ENCODE results near the gene RBAK.
"Not testable (repeated sequence)": the region's sequence is repeated elsewhere in the genome, so short reads cannot be mapped to it uniquely, and the experiment has no call there.

Gene RBAK

DNA sequence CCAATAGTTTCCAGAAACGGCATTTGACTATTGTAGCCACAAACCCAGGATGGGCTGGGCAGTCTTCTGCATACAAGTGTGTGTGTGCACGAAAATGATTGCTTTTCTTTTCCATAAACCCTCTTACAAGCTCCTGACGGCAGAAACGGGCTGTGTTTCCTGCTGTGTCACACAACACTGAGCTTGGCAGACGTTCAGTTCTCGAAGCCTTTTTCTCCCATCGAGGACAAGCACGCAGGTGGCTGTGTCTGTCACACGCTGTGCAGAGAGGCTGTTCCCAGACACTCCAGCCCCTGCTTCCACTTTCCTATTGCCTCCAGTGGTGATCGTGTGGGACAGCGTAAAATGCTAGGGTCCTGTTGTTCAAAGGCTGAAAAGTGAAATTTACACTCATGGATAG, 32.1 kb downstream of the RBAK start:
- Histone ChIP-seq H3K4me3 (ENCODE audit: low read depth in 1 of 2, low read length in 2 of 2) (no peak overlapping the region), H3K27me3 (ENCODE audit: control insufficient read depth in 1 of 2, insufficient read depth in 2 of 2, low read length in 2 of 2) (no peaks in the 10 kb centered on the region), H3K36me3 (ENCODE audit: control insufficient read depth in 1 of 2, insufficient read depth in 2 of 2, low read length in 2 of 2) (no peaks in the 10 kb centered on the region), H3K27ac (ENCODE audit: low read depth, low read length) (no peak overlapping the region), H3K9me3 (ENCODE audit: control insufficient read depth in 1 of 2, low read length in 2 of 2) (no peaks in the 10 kb centered on the region), H3K9ac (ENCODE audit: low read depth in 1 of 2, low read length in 2 of 2) (no peak overlapping the region), H3K4me1 (ENCODE audit: control insufficient read depth in 1 of 2, insufficient read depth in 2 of 2, low read length in 2 of 2) (no peaks in the 10 kb centered on the region)

- Histone ChIP-seq H3K4me1 (ENCODE audit: control insufficient read depth in 1 of 2, insufficient read depth in 2 of 2, low read length in 2 of 2) (no peaks in the 10 kb centered on the region), H3K27ac (ENCODE audit: low read depth, low read length) (no peak overlapping the region), H3K9ac (ENCODE audit: low read depth in 1 of 2, low read length in 2 of 2) (no peak overlapping the region), H3K36me3 (ENCODE audit: control insufficient read depth in 1 of 2, insufficient read depth in 2 of 2, low read length in 2 of 2) (no peaks in the 10 kb centered on the region), H3K9me3 (ENCODE audit: control insufficient read depth in 1 of 2, low read length in 2 of 2) (no peaks in the 10 kb centered on the region), H3K27me3 (ENCODE audit: control insufficient read depth in 1 of 2, insufficient read depth in 2 of 2, low read length in 2 of 2) (no peaks in the 10 kb centered on the region), H3K4me3 (ENCODE audit: low read depth in 1 of 2, low read length in 2 of 2) (no peak overlapping the region)
These were observed 37.1 kb downstream of the RBAK start for GRCh38 chr7:5082806-5083205.

- Histone ChIP-seq H3K27ac (ENCODE audit: low read depth, low read length) (no peak overlapping the region), H3K4me3 (ENCODE audit: low read depth in 1 of 2, low read length in 2 of 2) (no peak overlapping the region), H3K9ac (ENCODE audit: low read depth in 1 of 2, low read length in 2 of 2) (no peak overlapping the region), H3K4me1 (ENCODE audit: control insufficient read depth in 1 of 2, insufficient read depth in 2 of 2, low read length in 2 of 2) (no peaks in the 10 kb centered on the region), H3K36me3 (ENCODE audit: control insufficient read depth in 1 of 2, insufficient read depth in 2 of 2, low read length in 2 of 2) (no peaks in the 10 kb centered on the region), H3K9me3 (ENCODE audit: control insufficient read depth in 1 of 2, low read length in 2 of 2) (no peaks in the 10 kb centered on the region), H3K27me3 (ENCODE audit: control insufficient read depth in 1 of 2, insufficient read depth in 2 of 2, low read length in 2 of 2) (no peaks in the 10 kb centered on the region)
These were observed 37.7 kb downstream of the RBAK start for GRCh38 chr7:5083311-5083711.

- no peaks in the 10 kb centered on the region for H3K4me1 ChIP-seq (ENCODE audit: control insufficient read depth in 1 of 2, insufficient read depth in 2 of 2, low read length in 2 of 2)
- H3K36me3 ChIP-seq (ENCODE audit: control insufficient read depth in 1 of 2, insufficient read depth in 2 of 2, low read length in 2 of 2), result no peaks in the 10 kb centered on the region
- no peaks in the 10 kb centered on the region for H3K27me3 ChIP-seq (ENCODE audit: control insufficient read depth in 1 of 2, insufficient read depth in 2 of 2, low read length in 2 of 2)
- H3K9me3 ChIP-seq (ENCODE audit: control insufficient read depth in 1 of 2, low read length in 2 of 2), result no peaks in the 10 kb centered on the region
- no peak overlapping the region for H3K4me3 ChIP-seq (ENCODE audit: low read depth in 1 of 2, low read length in 2 of 2)
- no peak overlapping the region for H3K27ac ChIP-seq (ENCODE audit: low read depth, low read length)
- H3K9ac ChIP-seq (ENCODE audit: low read depth in 1 of 2, low read length in 2 of 2), result no peak overlapping the region
These were observed 40.6 kb downstream of the RBAK start for GRCh38 chr7:5086256-5086655.

- H3K36me3 ChIP-seq (ENCODE audit: control insufficient read depth in 1 of 2, insufficient read depth in 2 of 2, low read length in 2 of 2); H3K9ac ChIP-seq (ENCODE audit: low read depth in 1 of 2, low read length in 2 of 2); H3K4me1 ChIP-seq (ENCODE audit: control insufficient read depth in 1 of 2, insufficient read depth in 2 of 2, low read length in 2 of 2); H3K27me3 ChIP-seq (ENCODE audit: control insufficient read depth in 1 of 2, insufficient read depth in 2 of 2, low read length in 2 of 2); H3K4me3 ChIP-seq (ENCODE audit: low read depth in 1 of 2, low read length in 2 of 2); H3K27ac ChIP-seq (ENCODE audit: low read depth, low read length); H3K9me3 ChIP-seq (ENCODE audit: control insufficient read depth in 1 of 2, low read length in 2 of 2): not testable (repeated sequence)
These were observed 42.7 kb downstream of the RBAK start for GRCh38 chr7:5088228-5088833.

- no peak overlapping the region for H3K27ac ChIP-seq (ENCODE audit: low read depth, low read length)
- H3K4me1 ChIP-seq (ENCODE audit: control insufficient read depth in 1 of 2, insufficient read depth in 2 of 2, low read length in 2 of 2), result no peaks in the 10 kb centered on the region
- H3K27me3 ChIP-seq (ENCODE audit: control insufficient read depth in 1 of 2, insufficient read depth in 2 of 2, low read length in 2 of 2), result no peaks in the 10 kb centered on the region
- H3K4me3 ChIP-seq (ENCODE audit: low read depth in 1 of 2, low read length in 2 of 2), result no peak overlapping the region
- H3K9me3 ChIP-seq (ENCODE audit: control insufficient read depth in 1 of 2, low read length in 2 of 2), result peaks cover 6 to 9% of the 10 kb centered on the region in 2 donors
- no peaks in the 10 kb centered on the region for H3K36me3 ChIP-seq (ENCODE audit: control insufficient read depth in 1 of 2, insufficient read depth in 2 of 2, low read length in 2 of 2)
- no peak overlapping the region for H3K9ac ChIP-seq (ENCODE audit: low read depth in 1 of 2, low read length in 2 of 2)
These were observed 43.2 kb downstream of the RBAK start for GRCh38 chr7:5088906-5089305.

DNA sequence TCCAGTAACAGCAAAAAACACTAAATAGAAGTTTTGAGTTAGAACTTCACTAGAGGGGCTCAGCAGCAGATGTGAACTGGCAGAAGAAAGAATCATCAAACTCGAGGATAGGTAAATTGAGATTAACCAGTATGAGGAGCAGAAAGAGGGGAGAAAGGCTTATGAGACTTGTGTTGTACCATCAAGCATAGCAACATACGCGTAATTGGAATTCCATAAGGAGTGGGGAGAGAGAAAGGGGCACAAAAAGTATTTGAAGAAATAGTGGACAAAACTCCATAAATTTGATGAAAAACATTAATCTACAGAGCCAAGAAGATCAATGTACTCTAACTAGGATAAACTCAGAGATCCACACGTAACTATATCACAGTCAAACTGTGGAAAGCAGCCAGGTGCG, 48.3 kb downstream of the RBAK start:
- Histone ChIP-seq H3K27ac (ENCODE audit: low read depth, low read length) (no peak overlapping the region), H3K4me3 (ENCODE audit: low read depth in 1 of 2, low read length in 2 of 2) (no peak overlapping the region), H3K27me3 (ENCODE audit: control insufficient read depth in 1 of 2, insufficient read depth in 2 of 2, low read length in 2 of 2) (no peaks in the 10 kb centered on the region), H3K36me3 (ENCODE audit: control insufficient read depth in 1 of 2, insufficient read depth in 2 of 2, low read length in 2 of 2) (no peaks in the 10 kb centered on the region), H3K4me1 (ENCODE audit: control insufficient read depth in 1 of 2, insufficient read depth in 2 of 2, low read length in 2 of 2) (no peaks in the 10 kb centered on the region), H3K9ac (ENCODE audit: low read depth in 1 of 2, low read length in 2 of 2) (no peak overlapping the region), H3K9me3 (ENCODE audit: control insufficient read depth in 1 of 2, low read length in 2 of 2) (peaks cover 17 to 22% of the 10 kb centered on the region in 2 donors)

DNA sequence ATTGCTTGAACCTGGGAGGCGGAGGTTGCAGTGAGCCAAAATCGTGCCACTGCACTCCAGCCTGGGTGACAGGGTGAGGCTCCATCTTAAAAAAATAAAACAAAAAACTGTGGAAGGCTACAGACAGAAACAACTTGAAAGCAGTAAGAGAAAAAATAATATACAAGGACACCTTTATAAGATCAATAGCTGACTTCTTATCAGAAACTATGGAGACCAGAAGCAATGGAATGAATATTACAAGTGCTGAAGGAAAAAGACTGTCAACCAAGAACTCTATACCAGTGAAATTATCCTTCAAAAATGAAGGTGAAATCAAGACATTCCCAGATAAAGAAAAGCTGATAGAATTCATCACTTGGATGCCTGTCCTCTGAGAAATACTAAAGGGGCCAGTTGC, 49.0 kb downstream of the RBAK start:
- Histone ChIP-seq H3K4me3 (ENCODE audit: low read depth in 1 of 2, low read length in 2 of 2) (no peak overlapping the region), H3K9ac (ENCODE audit: low read depth in 1 of 2, low read length in 2 of 2) (no peak overlapping the region), H3K4me1 (ENCODE audit: control insufficient read depth in 1 of 2, insufficient read depth in 2 of 2, low read length in 2 of 2) (no peaks in the 10 kb centered on the region), H3K27me3 (ENCODE audit: control insufficient read depth in 1 of 2, insufficient read depth in 2 of 2, low read length in 2 of 2) (no peaks in the 10 kb centered on the region), H3K36me3 (ENCODE audit: control insufficient read depth in 1 of 2, insufficient read depth in 2 of 2, low read length in 2 of 2) (no peaks in the 10 kb centered on the region), H3K27ac (ENCODE audit: low read depth, low read length) (no peak overlapping the region), H3K9me3 (ENCODE audit: control insufficient read depth in 1 of 2, low read length in 2 of 2) (peaks cover 17 to 24% of the 10 kb centered on the region in 2 donors)

DNA sequence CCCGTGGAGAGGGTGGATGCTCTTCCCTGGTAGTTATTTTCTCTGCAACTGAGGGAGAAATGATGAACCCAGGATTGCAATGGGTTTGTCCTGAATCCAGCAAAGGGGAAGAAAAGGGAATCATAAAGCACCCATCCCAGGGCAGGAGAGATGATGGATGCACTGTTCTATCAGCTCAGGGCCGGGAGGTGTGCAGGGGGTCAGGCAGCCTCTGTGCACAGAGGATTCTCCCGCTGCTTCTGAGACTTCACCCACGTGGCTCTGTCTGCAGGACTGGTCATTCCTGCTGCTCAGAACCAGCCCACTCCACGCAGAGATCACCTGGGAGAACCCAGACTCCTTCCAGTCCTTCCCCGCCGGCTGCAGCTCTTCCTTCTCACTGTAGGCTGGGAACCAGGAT, 70.7 kb downstream of the RBAK start:
- no peak overlapping the region for H3K9ac ChIP-seq (ENCODE audit: low read depth in 1 of 2, low read length in 2 of 2)
- no peaks in the 10 kb centered on the region for H3K9me3 ChIP-seq (ENCODE audit: control insufficient read depth in 1 of 2, low read length in 2 of 2)
- H3K4me1 ChIP-seq (ENCODE audit: control insufficient read depth in 1 of 2, insufficient read depth in 2 of 2, low read length in 2 of 2), result no peaks in the 10 kb centered on the region
- no peaks in the 10 kb centered on the region for H3K27me3 ChIP-seq (ENCODE audit: control insufficient read depth in 1 of 2, insufficient read depth in 2 of 2, low read length in 2 of 2)
- no peak overlapping the region for H3K27ac ChIP-seq (ENCODE audit: low read depth, low read length)
- no peak overlapping the region for H3K4me3 ChIP-seq (ENCODE audit: low read depth in 1 of 2, low read length in 2 of 2)
- no peaks in the 10 kb centered on the region for H3K36me3 ChIP-seq (ENCODE audit: control insufficient read depth in 1 of 2, insufficient read depth in 2 of 2, low read length in 2 of 2)

DNA sequence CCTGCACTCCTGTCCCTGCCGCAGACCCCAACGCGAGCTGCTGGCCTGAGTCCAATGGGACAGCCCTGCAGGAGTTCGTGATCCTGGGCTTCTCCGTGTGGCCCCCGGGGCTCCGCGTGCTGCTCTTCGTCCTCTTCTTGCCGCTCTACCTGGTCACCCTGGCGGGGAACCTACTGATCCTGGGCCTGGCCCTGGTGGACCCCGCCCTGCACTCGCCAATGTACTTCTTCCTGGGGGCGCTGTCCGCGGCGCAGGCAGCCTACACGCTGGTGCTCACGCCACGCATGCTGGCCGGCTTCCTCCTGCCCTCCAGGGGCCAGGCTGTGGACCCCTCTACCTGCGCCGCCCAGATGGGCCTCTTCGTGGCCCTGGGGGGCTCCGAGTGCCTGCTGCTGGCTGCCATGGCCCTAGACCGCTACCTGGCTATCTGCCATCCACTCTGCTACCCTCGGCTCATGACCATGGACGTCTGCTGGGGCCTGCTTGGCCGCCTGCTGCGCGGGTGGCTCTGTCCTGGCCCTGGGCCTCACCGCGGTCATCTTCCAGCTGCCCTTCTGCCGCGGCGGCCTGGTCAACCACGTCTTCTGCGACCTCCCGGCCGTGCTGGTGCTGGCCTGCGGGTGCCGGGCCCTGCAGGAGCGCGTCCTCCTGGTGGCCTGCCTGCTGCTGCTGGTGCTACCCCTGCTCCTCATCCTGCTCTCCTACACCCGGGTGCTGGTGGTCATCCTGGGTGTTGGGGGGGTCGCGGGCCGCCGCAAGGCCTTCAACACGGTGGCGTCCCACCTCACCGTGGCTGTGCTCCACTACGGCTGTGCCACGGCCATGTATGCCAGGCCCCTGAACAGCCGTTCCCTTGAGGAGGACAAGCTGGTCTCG, 71.7 kb downstream of the RBAK start:
- H3K4me3 ChIP-seq (ENCODE audit: low read depth in 1 of 2, low read length in 2 of 2), result no peak overlapping the region

More for the DNA sequence above, 71.7 kb downstream of the RBAK start:
- H3K36me3 ChIP-seq (ENCODE audit: control insufficient read depth in 1 of 2, insufficient read depth in 2 of 2, low read length in 2 of 2), result no peaks in the 10 kb centered on the region
- no peak overlapping the region for H3K9ac ChIP-seq (ENCODE audit: low read depth in 1 of 2, low read length in 2 of 2)
- no peak overlapping the region for H3K27ac ChIP-seq (ENCODE audit: low read depth, low read length)
- H3K9me3 ChIP-seq (ENCODE audit: control insufficient read depth in 1 of 2, low read length in 2 of 2), result no peaks in the 10 kb centered on the region
- no peaks in the 10 kb centered on the region for H3K27me3 ChIP-seq (ENCODE audit: control insufficient read depth in 1 of 2, insufficient read depth in 2 of 2, low read length in 2 of 2)
- no peaks in the 10 kb centered on the region for H3K4me1 ChIP-seq (ENCODE audit: control insufficient read depth in 1 of 2, insufficient read depth in 2 of 2, low read length in 2 of 2)

Measured in duodenal mucosa (tissue), 2 donors.